Measurements from ENCODE around the gene TSFM.

DNA sequence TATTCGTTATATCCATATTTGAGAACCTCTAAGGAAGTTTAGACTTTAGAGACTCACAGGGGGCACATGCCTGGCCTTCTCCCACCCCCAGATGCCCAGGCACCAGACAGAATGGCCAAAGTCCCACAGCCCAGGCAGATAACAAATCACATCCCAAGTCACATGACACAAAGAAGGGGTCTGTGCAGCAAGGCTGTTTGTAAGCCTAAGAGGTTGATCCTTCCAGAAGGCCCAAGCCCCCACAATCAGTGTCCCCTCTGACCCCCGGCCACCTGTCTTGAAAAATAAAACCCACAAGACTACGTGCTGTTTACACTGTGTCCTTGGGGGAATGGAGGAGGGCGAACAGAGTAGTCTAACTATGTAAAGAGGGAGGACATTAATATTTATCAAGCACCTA lies 58.9 kb downstream of the TSFM start:
- TF ChIP-seq, protein P1, sequence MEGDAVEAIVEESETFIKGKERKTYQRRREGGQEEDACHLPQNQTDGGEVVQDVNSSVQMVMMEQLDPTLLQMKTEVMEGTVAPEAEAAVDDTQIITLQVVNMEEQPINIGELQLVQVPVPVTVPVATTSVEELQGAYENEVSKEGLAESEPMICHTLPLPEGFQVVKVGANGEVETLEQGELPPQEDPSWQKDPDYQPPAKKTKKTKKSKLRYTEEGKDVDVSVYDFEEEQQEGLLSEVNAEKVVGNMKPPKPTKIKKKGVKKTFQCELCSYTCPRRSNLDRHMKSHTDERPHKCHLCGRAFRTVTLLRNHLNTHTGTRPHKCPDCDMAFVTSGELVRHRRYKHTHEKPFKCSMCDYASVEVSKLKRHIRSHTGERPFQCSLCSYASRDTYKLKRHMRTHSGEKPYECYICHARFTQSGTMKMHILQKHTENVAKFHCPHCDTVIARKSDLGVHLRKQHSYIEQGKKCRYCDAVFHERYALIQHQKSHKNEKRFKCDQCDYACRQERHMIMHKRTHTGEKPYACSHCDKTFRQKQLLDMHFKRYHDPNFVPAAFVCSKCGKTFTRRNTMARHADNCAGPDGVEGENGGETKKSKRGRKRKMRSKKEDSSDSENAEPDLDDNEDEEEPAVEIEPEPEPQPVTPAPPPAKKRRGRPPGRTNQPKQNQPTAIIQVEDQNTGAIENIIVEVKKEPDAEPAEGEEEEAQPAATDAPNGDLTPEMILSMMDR (IDR thresholded peaks at IDR 0.05; ENCODE audit: borderline replicate concordance, extremely low read depth, low read length, poor library complexity, severe bottlenecking) = no peak
- TF ChIP-seq EZH2 (IDR thresholded peaks at IDR 0.05; ENCODE audit: borderline replicate concordance, low read depth, low read length, severe bottlenecking) = no peak
